Ascending aorta (tissue), 2 donors: ENCODE measurements around the gene RNU2-63P. TPM values are rescaled to one million over a fixed set of nuclear protein-coding genes. Genes with fewer than 3 reads are reported as not detected.

Experiments
- DNase-seq, 2 donors: peaks; one replicate each; pipeline ENCODE4 v3.0.0-alpha.2; 2019; ENCODE audit warnings: low spot score in 2 of 2
- H3K27ac ChIP-seq, 2 donors: fragments of 200-600 bp; sonication (generic); one replicate each; pipeline ENCODE4 v1.5.1; 2016 to 2017; ENCODE audit warnings: mild to moderate bottlenecking in 1 of 2
- H3K27me3 ChIP-seq: fragments of 200-600 bp; sonication (generic); one replicate; pipeline ENCODE4 v1.5.1; 2017
- H3K36me3 ChIP-seq, 2 donors: fragments of 200-600 bp; sonication (generic); one replicate each; pipeline ENCODE4 v1.5.1; 2016
- H3K4me1 ChIP-seq, 2 donors: fragments of 200-600 bp; sonication (generic); one replicate each; pipeline ENCODE4 v1.5.1; 2016 to 2017; ENCODE audit warnings: mild to moderate bottlenecking in 1 of 2
- H3K4me3 ChIP-seq, 2 donors: fragments of 200-600 bp; sonication (generic); one replicate each; pipeline ENCODE4 v1.5.1; 2016 to 2017; ENCODE audit warnings: mild to moderate bottlenecking in 1 of 2
- H3K9me3 ChIP-seq, 2 donors: fragments of 200-600 bp; sonication (generic); one replicate each; pipeline ENCODE4 v1.5.1; 2016
- CTCF ChIP-seq, 3 experiments: fragments of 200-600 bp in 2 of 3; fragments of 450-650 bp in 1 of 3; sonication (generic) in 2 of 3; IDR thresholded peaks; one replicate each; pipeline ENCODE4 v1.5.1; 2016 to 2019; ENCODE audit warnings: antibody characterized with exemption in 3 of 3, mild to moderate bottlenecking in 1 of 3, moderate library complexity in 1 of 3
- intact Hi-C: fragments of 100-400 bp; cut with DNase I; formaldehyde crosslinking; loops from one replicate; pipeline ENCODE4 v1.15.1; 2023
- total RNA-seq: library from RNA; depleted of rRNA; stranded (reverse); fragments of >200 nt; gene quantifications from one replicate; pipeline ENCODE4 v1.1.0, GENCODE V29; 2016

Gene RNU2-63P
- total RNA-seq: not detected

GRCh38 chr2:88016086-88016959, at the start of gene RNU2-63P:
Gene RNU2-63P, minus strand, starts transcription at chr2:88016547.
- Histone ChIP-seq H3K27me3 (no peaks in the 10 kb centered on the region), H3K4me1 (no peaks in the 10 kb centered on the region), H3K36me3 (no peaks in the 10 kb centered on the region), H3K27ac (peak within 1 kb of the TSS; percentile 2 to 46), H3K9me3 (no peaks in the 10 kb centered on the region), H3K4me3 (peak within 1 kb of the TSS; percentile 59 to 68)
- peak in 1 of 2 donors; percentile 84 for DNase-seq
- no peak for TF ChIP-seq CTCF (IDR thresholded peaks at IDR 0.05)
- intact Hi-C loops: loop anchor here (1.0 kb wide), 1 partner anchor 39 kb away; the partner anchor contains the start of gene KRCC1

- Histone ChIP-seq H3K27me3 (no peaks in the 10 kb centered on the region), H3K4me3 (no peak overlapping the region), H3K27ac (no peak overlapping the region), H3K36me3 (no peaks in the 10 kb centered on the region), H3K4me1 (no peaks in the 10 kb centered on the region), H3K9me3 (no peaks in the 10 kb centered on the region)
- no peak for DNase-seq
- no peak for TF ChIP-seq CTCF (IDR thresholded peaks at IDR 0.05)
- intact Hi-C loops: no loop called here
These were observed 44.9 kb upstream of the RNU2-63P start for GRCh38 chr2:88061295-88061694.

GRCh38 chr2:88060907-88061275, 44.5 kb upstream of the RNU2-63P start:
- intact Hi-C loops: no loop called here
- no peak overlapping the region for H3K4me3 ChIP-seq

GRCh38 chr2:88059979-88060906, 43.9 kb upstream of the RNU2-63P start:
- no peak overlapping the region for H3K4me3 ChIP-seq
- intact Hi-C loops: no loop called here
- TF ChIP-seq CTCF (IDR thresholded peaks at IDR 0.05): peak; percentile 18 to 69 (median 56)
- H3K27me3 ChIP-seq: no peaks in the 10 kb centered on the region
- DNase-seq: no peak
- no peaks in the 10 kb centered on the region for H3K4me1 ChIP-seq
- no peak overlapping the region for H3K27ac ChIP-seq
- no peaks in the 10 kb centered on the region for H3K36me3 ChIP-seq
- H3K9me3 ChIP-seq: no peaks in the 10 kb centered on the region

More at GRCh38 chr2:88060907-88061275, 44.5 kb upstream of the RNU2-63P start:
- TF ChIP-seq CTCF (IDR thresholded peaks at IDR 0.05): no peak
- Histone ChIP-seq H3K27ac (no peak overlapping the region), H3K9me3 (no peaks in the 10 kb centered on the region), H3K4me1 (no peaks in the 10 kb centered on the region), H3K36me3 (no peaks in the 10 kb centered on the region), H3K27me3 (no peaks in the 10 kb centered on the region)
- no peak for DNase-seq

- TF ChIP-seq CTCF (IDR thresholded peaks at IDR 0.05): no peak
- no peak for DNase-seq
- H3K36me3 ChIP-seq: no peaks in the 10 kb centered on the region
- no peaks in the 10 kb centered on the region for H3K9me3 ChIP-seq
- intact Hi-C loops: no loop called here
- no peaks in the 10 kb centered on the region for H3K27me3 ChIP-seq
- no peak overlapping the region for H3K4me3 ChIP-seq
- peaks cover 0 to 13% of the 10 kb centered on the region in 2 donors for H3K4me1 ChIP-seq
- no peak overlapping the region for H3K27ac ChIP-seq
These were observed 41.8 kb upstream of the RNU2-63P start for GRCh38 chr2:88058191-88058590.
